Adrenal gland (tissue), 19 donors: ENCODE results near the gene INS. TPM values are rescaled to one million over a fixed set of nuclear protein-coding genes. Genes with fewer than 3 reads are reported as not detected.

Source experiments
- DNase-seq, 7 donors: peaks; one replicate each; pipeline ENCODE4 v3.0.0-alpha.2; 2019 to 2020
- H3K27ac ChIP-seq, 5 donors: fragments of 200-600 bp; sonication (generic) in 4 of 5; 1 replicate in 3 of 5; 2 replicates in 2 of 5; pipeline versions ENCODE4 v1.5.1 to v1.8.0; 2016 to 2020; ENCODE audit warnings: mild to moderate bottlenecking in 1 of 5
- H3K27me3 ChIP-seq: fragments of 200-600 bp; 2 replicates; pipeline ENCODE4 v1.8.0; 2021
- H3K36me3 ChIP-seq, 2 donors: fragments of 200-600 bp; replicated peaks in 1 of 2; 1 replicate in 1 of 2; 2 replicates in 1 of 2; pipeline versions ENCODE4 v1.5.1 to v1.8.0; 2018 to 2022
- H3K4me1 ChIP-seq, 2 donors: fragments of 200-600 bp; replicated peaks in 1 of 2; 1 replicate in 1 of 2; 2 replicates in 1 of 2; pipeline versions ENCODE4 v1.5.1 to v1.8.0; 2018 to 2021
- H3K4me3 ChIP-seq, 4 donors: fragments of 200-600 bp; sonication (generic) in 3 of 4; one replicate each; pipeline ENCODE4 v1.5.1; 2016 to 2018
- H3K9me3 ChIP-seq, 3 donors: fragments of 200-600 bp; sonication (generic) in 1 of 3; replicated peaks in 1 of 3; 1 replicate in 2 of 3; 2 replicates in 1 of 3; pipeline versions ENCODE4 v1.5.1 to v1.8.0; 2016 to 2021
- CTCF ChIP-seq, 6 experiments: fragments of 450-650 bp in 4 of 6; fragments of 200-600 bp in 2 of 6; sonication (generic) in 1 of 6; IDR thresholded peaks; 1 replicate in 5 of 6; 2 replicates in 1 of 6; pipeline versions ENCODE4 v1.5.1 to v1.8.0; 2016 to 2021; ENCODE audit warnings: antibody characterized with exemption in 6 of 6, mild to moderate bottlenecking in 2 of 6, moderate library complexity in 1 of 6
- POLR2A ChIP-seq, 2 donors: fragments of 450-650 bp; IDR thresholded peaks; one replicate each; pipeline ENCODE4 v1.6.1; 2017; ENCODE audit warnings: antibody characterized with exemption in 2 of 2, mild to moderate bottlenecking in 2 of 2, moderate library complexity in 1 of 2
- WGBS, 4 donors: extraction: QIAGEN DNeasy Blood & Tissue Kit in 2 of 4; methylation state at CpG; one replicate each; pipeline versions ENCODE4 v1.1.5 to v1.1.7; 2013 to 2017; 5-methylcytosine and 5-hydroxymethylcytosine counted together
- intact Hi-C, 2 donors: fragments of 100-400 bp; cut with DNase I; formaldehyde crosslinking; loops; one replicate each; pipeline versions ENCODE4 v1.14.1 to v1.15.0; 2022 to 2023
- long read RNA-seq, 10 donors: library from polyadenylated mRNA in 3 of 10; unstranded in 2 of 10; stranded (forward) in 1 of 10; transcript quantifications; one replicate each; pipeline ENCODE4 v2.0.0 and lab custom pipeline, GENCODE V29; 2021 to 2026
- polyA plus RNA-seq, 3 donors: library from polyadenylated mRNA; stranded (reverse); fragments of 200-250 nt in 2 of 3; fragments of 350-450 nt in 1 of 3; fragmentation: Illumina TruSeq in 1 of 3; extraction: RNeasy Lipid Tissue Mini Kit (QIAGEN cat#74804) in 1 of 3; gene quantifications; one replicate each; pipeline ENCODE4 v1.2.3, GENCODE V29; 2013 to 2014
- total RNA-seq, 9 donors: library from RNA; depleted of rRNA in 4 of 9; stranded (reverse); fragments of >200 nt in 4 of 9; fragments of 120-200 nt in 1 of 9; fragmentation: NEBNext Ultra II Directional in 1 of 9; extraction: Animal tissue kit (Norgen Biotek cat#: 25700) in 1 of 9; gene quantifications; one replicate each; pipeline versions ENCODE4 v1.1.0 to v1.2.4, GENCODE V29; 2013 to 2023
- donor health status: healthy with polysubstance abuse.
- donor health status: Bipolar disorder and iron deficiency.
- donor health status: DM: yes; HTN: yes; CAD: no.
- donor health status: DM: no; HTN: no; CAD: no.
- donor health status: DM: no; HTN: no; CAD: no.
- donor health status: DM: yes; HTN: yes; CAD: no.

Gene INS
- total RNA-seq: 1 to 10 TPM in 1 of 9 donors, under 1 TPM in 1, not detected in 7; 0.72 to 2.2 TPM
- polyA plus RNA-seq: 10 to 100 TPM in 2 of 3 donors, not detected in 1; 10.9 to 45.2 TPM
- long read RNA-seq, donor 1: 0 reads
- long read RNA-seq, donor 2: 0 reads
- long read RNA-seq, donor 3: 0 reads
- long read RNA-seq, donor 4: 0 reads
- long read RNA-seq, donor 5: 0 reads
- long read RNA-seq, donor 6, partial matches to known transcripts: 3 of 3 reads
- long read RNA-seq, donor 6, other reads (novel, unspliced or antisense): 0 of 3 reads
- long read RNA-seq, donor 7: 0 reads
- long read RNA-seq, donor 8: 0 reads
- long read RNA-seq, donor 9: 0 reads
- long read RNA-seq, donor 10, partial matches to known transcripts: 0 of 1 reads
- long read RNA-seq, donor 10, other reads (novel, unspliced or antisense): 0 of 1 reads

GRCh38 chr11:2160736-2161259, at the start of gene INS:
Gene INS, minus strand, starts transcription at chr11:2161209. Its CDS starts 238 bp downstream, at chr11:2160971.
- intact Hi-C loops: no loop called here
- H3K4me3 ChIP-seq: no peak within 1 kb of the TSS
- H3K9me3 ChIP-seq: no peaks in the 10 kb centered on the region
- WGBS, 4 donors: 83 to 84% (median 84%) methylated on average over 8 to 13 of the region's 13 CpGs; no CpG with 5 or more reads in 1 of the 4 donors
- TF ChIP-seq POLR2A (IDR thresholded peaks at IDR 0.05): no peak
- TF ChIP-seq CTCF (IDR thresholded peaks at IDR 0.05): no peak
- H3K27ac ChIP-seq: no peak within 1 kb of the TSS
- H3K27me3 ChIP-seq: peaks cover 15% of the 10 kb centered on the region
- no peaks in the 10 kb centered on the region for H3K36me3 ChIP-seq
- no peak for DNase-seq
- H3K4me1 ChIP-seq: no peaks in the 10 kb centered on the region

- TF ChIP-seq CTCF (IDR thresholded peaks at IDR 0.05) (no peak), POLR2A (IDR thresholded peaks at IDR 0.05) (no peak)
- H3K36me3 ChIP-seq: no peaks in the 10 kb centered on the region
- H3K4me1 ChIP-seq: no peaks in the 10 kb centered on the region
- no peak overlapping the region for H3K4me3 ChIP-seq
- WGBS, 4 donors: 78 to 96% (median 82%) methylated on average over 4 to 16 of the region's 16 CpGs
- no peaks in the 10 kb centered on the region for H3K9me3 ChIP-seq
- no peak overlapping the region for H3K27ac ChIP-seq
- H3K27me3 ChIP-seq: peaks cover 3% of the 10 kb centered on the region
- intact Hi-C loops: no loop called here
- peak in 3 of 7 donors; percentile 8 to 47 (median 14) for DNase-seq
These were observed 49.5 kb upstream of the INS start for GRCh38 chr11:2210366-2211112.

- intact Hi-C loops: loop anchor here in 1 of 2 donors (10.0 kb wide), 1 partner anchor 315 kb away; no protein-coding TSS in a partner anchor
- Histone ChIP-seq H3K36me3 (no peaks in the 10 kb centered on the region), H3K27me3 (peaks cover 3% of the 10 kb centered on the region)
These were observed 48.9 kb upstream of the INS start for GRCh38 chr11:2209900-2210321.

More at GRCh38 chr11:2209900-2210321, 48.9 kb upstream of the INS start:
- no peak overlapping the region for H3K27ac ChIP-seq
- H3K4me3 ChIP-seq: no peak overlapping the region
- DNase-seq: peak in 1 of 7 donors; percentile 11
- TF ChIP-seq CTCF (IDR thresholded peaks at IDR 0.05) (no peak), POLR2A (IDR thresholded peaks at IDR 0.05) (no peak)
- no peaks in the 10 kb centered on the region for H3K9me3 ChIP-seq
- whole genome bisulfite sequencing, 4 donors: 71 to 81% (median 81%) methylated on average over 10 to 12 of the region's 12 CpGs; no CpG with 5 or more reads in 1 of the 4 donors
- H3K4me1 ChIP-seq: no peaks in the 10 kb centered on the region
